CD4-positive, alpha-beta T cell treated with Interleukin-15 for 4 hours (primary cell): ENCODE measurements around the gene RPP30.

ENCODE experiments used
- DNase-seq: peaks from one replicate; pipeline ENCODE4 v3.0.0-alpha.2; 2020; ENCODE audit warnings: low spot score

RPP30 gene

DNA sequence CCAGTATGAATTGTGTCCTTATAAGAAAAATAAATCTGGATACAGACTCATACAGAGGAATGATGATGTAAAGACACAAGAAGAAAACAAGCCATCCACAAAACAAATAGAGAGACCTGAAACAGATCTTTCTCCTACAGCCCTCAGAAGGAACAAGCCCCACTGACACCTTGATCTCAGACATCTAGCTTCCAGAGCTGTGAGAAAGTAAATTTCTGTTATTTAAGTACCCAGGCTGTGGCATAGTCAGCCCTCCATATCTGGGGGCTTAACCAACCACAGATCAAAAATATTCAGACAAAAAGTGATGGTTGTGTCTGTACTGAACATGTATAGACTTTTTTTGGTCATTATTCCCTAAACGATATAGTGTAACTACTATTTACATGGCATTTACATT is 73.0 kb downstream of the RPP30 start:
- DNase-seq = no peak

- DNase-seq = no peak
These were observed 73.8 kb downstream of the RPP30 start for GRCh38 chr10:90945491-90946070.

- no peak for DNase-seq
These were observed 75.5 kb downstream of the RPP30 start for GRCh38 chr10:90947030-90947960.
